GM20431 (cell line): Measurements from ENCODE around the gene TMEM223.
"Not testable (repeated sequence)": the region's sequence is repeated elsewhere in the genome, so short reads cannot be mapped to it uniquely, and the experiment has no call there.

Source experiments
- in situ Hi-C: fragments of 300-500 bp; cut with MseI, MboI; formaldehyde crosslinking; loops from one replicate; pipeline ENCODE4 v1.15.0; 2020; ENCODE audit warnings: low sequenced_read_pairs; ENCODE audit not compliant: unreplicated experiment

The TMEM223 gene

DNA sequence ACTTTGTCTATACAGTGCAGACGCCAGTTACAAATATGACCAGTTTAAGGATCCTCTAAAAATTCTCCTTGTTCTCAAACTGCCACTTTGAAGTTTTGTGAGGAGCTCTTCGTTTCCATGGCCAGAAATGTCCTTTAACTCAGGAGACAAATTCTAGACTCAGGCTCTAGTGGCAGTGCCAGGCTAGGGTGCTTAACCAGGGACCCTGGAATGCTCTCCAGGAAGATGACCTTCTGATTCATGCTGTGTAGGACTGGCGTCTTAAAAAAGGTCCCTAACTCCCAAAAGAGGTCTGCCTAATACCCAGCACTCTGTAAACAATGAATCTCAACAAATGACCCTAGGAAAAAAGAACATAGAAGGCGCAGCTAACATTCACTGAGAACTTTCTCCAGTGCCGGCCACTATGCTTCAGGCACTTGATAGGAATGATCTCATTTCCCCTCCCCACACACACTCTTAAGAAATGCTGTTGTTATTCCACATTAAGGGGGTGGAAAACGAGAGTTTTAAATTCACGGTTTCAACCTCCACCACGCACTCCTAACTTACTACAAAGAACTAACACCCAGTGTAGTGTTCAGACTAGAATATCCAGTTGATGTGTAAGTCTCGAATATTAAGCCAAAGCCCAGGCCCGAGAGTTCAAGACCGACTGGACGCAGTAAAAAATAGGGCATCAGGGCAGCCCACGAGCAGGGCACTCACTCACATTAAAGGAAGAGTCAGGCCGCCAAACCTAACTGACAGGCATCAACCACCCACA is 12.7 kb upstream of the TMEM223 start:
- in situ Hi-C loops = no loop called here

DNA sequence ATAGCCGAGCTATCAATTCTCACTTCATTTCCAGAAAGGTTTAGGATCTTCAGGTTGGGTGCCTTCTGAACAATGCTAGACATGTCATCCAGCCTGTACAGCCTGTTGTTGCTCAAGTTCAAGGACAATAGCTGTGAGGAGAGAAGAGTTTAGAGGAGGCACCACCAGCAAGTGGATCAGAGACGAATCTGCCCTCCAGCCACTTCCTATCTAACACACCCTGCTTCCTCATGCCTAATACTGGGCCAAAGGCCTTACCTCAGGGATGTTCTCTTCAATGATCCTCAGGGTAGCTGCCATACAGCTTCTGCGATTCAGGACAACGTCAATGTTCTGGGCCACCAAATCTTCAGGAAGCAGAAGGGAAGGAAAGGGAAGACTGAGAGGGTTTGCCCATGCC is 9.3 kb upstream of the TMEM223 start:
- in situ Hi-C loops = no loop called here

DNA sequence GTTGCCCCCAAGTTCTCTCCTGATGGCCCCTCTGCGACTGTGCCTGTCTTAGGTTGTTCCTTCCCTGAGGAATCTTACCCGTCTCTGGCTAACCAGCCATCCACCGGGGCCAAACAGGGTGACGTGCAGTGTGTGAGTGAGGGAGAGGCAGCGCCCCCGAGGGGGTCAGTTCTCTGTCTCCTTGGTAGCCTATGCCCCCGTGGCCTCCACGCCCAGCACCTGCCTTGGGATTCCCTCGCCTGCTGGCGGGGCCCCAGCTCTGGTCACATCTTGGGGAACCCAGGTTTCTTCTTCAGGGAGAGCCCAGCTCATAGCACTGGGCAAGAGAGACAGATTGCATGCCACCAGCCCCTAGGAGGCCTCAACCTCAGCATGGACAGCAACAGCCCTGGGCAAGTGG is 7.7 kb upstream of the TMEM223 start:
- in situ Hi-C loops = no loop called here

DNA sequence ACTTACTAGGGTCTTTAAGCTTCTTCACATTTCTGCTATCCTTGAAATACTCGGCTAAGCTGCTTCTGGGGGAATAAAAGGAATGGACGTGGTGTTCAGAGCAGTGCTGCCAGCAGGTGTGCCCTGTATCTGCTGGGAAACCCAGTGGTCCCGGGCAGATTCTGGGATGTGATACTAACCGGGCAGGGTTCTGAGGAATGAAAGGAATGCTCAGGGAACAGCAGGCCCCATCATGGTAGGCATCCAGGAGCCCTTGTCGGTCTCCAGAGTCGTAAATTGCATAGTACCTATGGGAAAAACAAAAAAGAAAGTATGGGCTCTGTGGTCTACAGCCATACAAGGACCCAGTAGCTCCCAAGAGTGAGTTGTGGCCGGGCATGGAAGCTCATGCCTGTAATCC is 4.5 kb upstream of the TMEM223 start:
- in situ Hi-C loops = no loop called here

DNA sequence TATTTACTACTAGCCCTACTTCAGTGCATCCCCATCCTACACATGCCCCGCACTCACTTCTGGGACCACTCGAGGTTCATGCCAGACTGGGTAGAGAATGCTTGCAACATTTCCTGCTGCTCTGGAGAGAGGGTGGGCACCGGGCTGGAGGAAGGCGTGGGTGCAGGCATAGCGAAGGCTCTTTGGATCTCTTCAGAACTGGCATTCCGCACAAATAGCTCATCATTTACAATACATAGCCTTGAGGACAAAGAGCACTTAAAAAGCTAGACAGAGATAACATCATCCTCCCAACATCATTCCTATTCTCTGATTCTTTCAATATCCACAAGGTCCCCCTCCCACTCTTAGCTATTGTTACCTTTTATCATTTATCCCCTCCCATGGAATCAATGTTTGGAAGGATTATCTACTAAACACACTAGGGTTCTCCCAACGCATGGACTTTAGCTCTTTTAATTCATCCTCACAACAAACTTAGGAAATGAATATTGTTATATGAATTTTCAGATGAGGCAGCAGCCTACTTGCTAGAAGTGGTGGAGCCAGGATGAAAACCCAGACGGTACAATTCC is 2.5 kb upstream of the TMEM223 start:
- in situ Hi-C loops = no loop called here

DNA sequence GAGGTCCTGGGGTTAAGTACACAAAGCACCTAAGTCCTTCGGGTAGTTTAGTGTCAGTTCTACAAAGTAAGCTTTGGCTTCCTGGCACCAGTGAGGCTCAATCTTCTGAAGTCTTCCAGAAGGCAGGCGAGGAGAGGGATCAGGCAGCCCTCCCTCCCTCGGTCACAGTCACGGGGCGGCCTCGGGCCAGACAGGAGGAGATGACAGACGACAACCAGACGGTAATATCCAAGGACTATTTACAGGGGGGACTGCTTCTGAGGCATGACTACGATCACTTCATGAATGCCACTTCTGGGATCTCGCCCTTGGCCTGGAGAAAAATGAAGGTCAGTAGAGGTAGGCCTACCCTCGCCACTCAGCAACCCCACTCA is 383 bp upstream of the TMEM223 start:
- in situ Hi-C loops = no loop called here

DNA sequence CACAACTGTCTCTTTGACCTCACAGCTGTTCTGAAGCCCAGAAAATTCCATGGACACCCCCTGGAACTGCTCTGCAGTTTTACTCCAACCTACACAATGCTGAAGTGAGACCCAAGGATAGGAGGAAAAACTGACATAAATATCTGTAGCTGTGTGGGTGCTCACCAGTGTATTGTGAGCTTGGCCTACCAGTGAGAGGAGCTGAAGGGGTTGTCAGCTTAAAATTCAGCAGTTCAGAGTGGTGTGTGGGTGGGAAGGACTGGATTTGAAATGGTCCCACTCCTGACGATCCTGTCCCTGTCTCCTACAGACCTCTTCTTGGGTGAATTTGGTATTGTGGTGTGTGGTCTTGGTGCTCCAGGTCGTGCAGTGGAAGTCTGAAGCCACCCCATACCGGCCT is 2.2 kb downstream of the TMEM223 start:
- in situ Hi-C loops = loop anchor here (10.0 kb wide), 1 partner anchor 75 kb away; no protein-coding TSS in a partner anchor

DNA sequence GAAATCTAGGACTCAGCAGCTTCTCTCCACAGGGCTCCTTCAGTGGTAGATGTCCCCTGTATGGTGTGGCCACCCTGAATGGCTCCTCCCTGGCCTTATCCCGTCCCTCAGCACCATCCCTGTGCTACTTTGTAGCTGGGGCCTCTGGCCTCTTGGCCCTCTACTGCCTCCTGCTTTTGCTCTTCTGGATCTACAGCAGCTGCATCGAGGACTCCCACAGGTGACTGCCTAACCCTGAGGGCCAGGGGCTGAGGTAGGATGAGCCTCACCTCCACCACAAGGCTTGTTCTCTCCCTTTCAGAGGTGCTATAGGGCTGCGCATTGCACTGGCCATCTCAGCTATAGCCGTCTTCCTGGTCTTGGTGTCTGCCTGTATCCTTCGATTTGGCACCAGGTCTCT is 2.8 kb downstream of the TMEM223 start:
- in situ Hi-C loops = loop anchor here (10.0 kb wide), 1 partner anchor 76 kb away; no protein-coding TSS in a partner anchor

DNA sequence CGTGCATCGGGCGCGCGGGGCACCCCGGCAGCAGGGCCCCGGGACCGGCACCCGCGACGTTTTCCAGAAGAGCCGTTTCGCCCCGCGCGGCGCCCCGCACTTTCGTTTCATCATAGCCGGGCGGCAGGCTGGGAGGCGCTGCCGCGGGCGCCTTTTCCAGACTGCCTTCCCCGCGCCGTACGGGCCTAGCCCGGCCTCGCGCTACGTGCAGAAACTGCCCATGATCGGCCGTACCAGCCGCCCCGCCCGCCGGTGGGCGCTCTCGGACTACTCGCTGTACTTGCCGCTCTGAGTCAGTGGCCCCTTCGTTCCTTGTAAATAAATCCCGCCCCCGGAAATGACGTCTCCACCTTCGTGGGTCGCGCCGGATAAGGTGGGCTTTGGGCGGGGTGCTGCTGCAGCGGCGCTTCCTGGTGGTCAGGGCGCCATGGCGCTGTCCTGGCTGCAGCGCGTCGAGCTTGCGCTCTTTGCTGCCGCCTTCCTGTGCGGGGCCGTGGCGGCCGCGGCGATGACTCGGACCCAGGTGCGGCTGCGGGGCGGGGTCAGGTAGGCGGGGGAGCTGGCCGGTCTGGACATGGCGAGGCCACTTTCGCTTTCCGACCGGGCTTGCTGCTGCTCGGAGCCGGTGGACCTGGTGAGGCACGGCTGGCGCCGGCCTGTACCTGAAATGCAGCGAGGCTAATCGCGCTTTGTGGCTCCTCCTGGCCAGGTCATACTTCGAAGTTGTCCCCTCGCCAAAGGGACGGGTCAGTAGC is 4.6 kb downstream of the TMEM223 start, which contains the start of gene TMEM179B:
TSS of gene TMEM179B (plus strand) at position 398 of the 755 bp plus-strand sequence. CDS start at position 428, 30 bp downstream.
- in situ Hi-C loops = loop anchor here (10.0 kb wide), 1 partner anchor 78 kb away; no protein-coding TSS in a partner anchor

DNA sequence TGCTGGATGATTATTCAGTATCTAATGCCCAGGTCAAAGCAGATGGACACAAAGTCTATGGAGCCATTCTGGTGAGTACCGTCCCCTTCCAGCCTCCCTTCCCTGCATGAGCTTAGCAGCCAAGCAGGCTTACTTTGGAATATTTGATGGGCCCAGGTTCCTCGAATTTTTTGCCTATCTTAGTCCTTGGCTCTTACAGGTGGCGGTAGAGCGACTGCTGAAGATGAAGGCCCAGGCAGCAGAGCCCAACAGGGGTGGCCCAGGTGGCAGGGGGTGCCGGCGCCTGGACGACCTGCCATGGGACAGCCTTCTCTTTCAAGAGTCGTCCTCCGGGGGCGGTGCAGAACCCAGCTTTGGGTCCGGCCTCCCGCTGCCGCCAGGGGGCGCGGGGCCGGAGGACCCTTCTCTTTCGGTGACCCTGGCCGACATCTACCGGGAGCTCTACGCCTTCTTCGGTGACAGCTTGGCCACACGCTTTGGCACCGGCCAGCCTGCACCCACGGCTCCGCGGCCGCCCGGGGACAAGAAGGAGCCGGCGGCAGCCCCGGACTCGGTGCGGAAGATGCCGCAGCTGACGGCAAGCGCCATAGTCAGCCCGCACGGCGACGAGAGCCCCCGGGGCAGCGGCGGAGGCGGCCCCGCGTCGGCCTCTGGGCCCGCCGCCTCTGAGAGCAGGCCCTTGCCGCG is 5.3 kb downstream of the TMEM223 start:
- in situ Hi-C loops = loop anchor here (10.0 kb wide), 1 partner anchor 78 kb away; no protein-coding TSS in a partner anchor

DNA sequence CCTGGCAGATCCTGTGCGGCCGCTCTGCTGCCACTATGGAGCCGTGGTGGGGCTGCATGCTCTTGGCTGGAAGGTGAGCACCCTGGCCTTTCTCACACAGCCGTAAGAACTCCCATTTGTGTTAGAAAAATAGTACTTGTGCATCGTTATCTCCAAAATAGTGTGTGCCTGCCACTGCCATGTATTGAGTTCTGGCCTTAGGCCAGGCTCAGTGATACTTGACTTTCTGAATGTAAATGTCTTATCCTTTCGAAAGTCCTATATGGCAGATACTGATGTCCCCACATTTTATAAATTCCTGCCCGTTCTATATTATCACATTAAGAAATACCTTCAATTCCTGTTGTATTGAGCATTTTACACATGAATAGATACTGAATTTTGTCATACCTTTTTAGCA is 9.1 kb downstream of the TMEM223 start:
- in situ Hi-C loops = loop anchor here (10.0 kb wide), 1 partner anchor 82 kb away; no protein-coding TSS in a partner anchor

DNA sequence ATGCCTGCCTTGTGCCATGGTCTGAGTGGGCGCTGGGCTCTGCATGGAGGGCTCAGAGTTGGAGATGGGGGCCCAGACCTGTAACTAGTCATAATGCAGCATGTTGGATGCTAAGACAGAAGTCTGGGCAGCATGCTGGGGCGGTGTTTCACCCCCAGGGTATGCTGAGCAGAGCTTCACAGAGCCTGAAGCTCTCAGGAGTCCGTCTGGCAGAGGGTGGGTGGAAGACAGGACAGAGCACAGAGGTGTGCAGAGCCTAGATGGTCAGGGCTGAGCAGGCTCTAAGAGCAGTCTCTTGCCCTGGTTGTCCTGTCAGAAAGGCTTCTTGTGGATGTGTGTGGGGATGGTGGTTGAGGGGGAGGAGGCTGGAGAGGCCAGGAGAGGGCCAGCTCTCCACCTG is 13.4 kb downstream of the TMEM223 start:
- in situ Hi-C loops = no loop called here

DNA sequence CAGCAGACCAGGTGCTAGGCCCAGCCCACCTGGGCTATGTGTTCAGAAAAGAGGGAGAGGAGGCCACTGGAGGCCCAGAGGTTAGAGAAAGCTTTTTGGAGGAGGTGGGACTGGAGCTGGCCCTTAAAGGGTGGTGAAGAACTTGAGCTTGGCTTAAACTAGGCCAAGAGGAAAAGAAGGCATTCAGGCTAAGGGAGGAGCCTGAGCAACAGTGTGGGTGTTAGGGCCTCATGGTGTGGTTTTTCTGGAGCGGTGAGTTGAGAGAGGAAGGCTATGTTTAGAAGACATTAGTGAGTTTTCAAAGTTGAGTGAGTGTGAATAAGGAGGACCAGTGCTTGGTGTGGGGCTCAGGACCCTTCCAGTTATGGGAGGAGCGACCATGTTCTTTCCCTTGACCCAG is 14.4 kb downstream of the TMEM223 start:
- in situ Hi-C loops = no loop called here

DNA sequence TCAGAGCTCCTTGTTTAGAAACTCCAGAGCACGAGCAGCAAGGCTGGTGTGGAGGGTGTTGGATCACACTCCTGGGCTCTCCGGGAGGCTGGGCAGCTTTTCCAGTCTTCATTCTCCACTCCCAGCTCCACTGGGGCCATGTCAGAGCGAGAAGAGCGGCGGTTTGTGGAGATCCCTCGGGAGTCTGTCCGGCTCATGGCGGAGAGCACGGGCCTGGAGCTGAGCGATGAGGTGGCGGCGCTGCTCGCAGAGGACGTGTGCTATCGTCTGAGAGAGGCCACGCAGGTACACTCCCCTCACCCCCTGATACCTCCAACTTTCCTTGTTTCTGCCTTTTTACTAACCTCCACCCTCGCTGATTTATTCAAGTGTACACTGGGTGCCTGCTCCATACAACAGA is 16.2 kb downstream of the TMEM223 start:
- in situ Hi-C loops = no loop called here

DNA sequence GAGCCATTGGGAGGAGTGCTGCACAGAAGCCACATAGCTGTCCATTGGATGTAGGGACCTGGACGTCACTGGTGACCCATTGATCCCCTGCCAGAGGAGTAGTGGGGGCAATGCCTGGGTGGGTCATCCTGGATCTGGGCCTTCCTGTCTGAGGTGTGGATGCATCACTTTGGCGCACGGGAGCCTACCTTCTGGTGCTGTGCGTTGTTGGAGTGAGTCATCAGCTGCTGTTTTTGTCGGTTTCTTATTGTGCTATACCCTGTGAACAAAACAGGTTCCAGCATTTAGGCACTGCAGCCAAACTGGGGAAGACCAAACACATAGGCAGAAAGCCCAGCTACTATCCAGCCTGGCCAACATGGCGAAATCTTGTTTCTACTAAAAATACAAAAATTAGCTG is 17.4 kb downstream of the TMEM223 start:
- in situ Hi-C loops = no loop called here

DNA sequence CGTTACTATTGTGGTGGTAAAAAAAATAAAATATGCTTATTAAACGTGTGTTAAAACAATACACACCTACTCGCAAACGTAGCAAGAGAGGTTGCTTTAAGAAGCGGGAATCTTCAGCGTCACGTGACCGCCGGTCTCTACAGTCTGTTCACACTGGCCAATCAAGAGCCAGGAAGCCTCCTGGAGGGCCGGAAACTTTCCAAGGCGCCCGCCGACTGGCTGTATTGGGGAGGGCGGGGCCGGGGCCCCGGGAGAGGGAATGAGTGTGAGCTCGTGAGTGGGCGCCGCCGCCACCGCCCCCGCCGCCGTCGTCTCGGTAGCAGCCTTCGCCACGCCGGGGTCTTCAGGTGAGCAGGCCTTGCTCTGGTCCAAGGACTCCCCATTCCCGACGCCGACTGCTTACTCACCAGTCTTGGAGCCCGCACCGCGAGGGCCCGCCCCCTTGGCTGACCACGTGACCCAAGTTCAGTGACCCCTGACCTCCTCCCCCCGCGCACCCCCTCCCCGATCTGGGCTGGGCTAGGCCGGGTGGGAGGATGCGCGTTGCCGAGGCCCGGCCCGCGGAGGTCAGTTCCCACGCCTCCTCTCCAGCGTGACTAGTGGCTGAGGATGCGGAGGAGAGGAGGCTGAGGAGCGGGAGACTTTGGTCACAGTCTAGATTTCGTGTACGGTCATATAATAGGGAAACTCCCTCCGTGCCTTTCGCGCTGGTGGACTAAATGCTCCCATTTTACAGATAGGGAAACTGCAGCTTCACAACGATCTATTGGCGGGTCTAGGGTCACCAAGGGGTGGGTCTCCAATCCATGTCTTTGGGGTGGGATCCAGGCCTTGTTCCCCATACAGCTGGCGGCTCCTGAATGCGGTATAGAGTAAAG is 20.4 kb downstream of the TMEM223 start, which contains the start of gene TAF6L:
TSS of gene TAF6L (plus strand) at position 253 of the 878 bp plus-strand sequence. CDS start 4,388 bp downstream, outside the sequence.
- in situ Hi-C loops = no loop called here

DNA sequence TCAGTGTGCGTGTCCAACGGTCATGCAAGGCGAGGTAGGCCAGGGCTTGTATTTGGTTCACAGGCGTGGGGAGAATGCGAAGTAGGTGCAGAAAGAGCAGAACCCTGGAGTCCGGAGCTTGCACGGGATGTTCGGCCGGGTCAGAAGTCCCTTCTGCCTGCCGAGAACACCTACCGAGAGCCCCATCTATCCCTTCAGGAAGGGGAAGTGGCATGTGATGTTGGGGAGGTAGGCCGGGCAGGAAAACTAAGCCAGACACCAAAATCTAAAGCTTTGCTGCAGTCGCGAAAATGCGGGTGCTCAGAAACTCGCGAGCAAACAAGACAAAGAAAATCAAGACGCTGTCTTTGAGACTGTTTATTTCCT is 21.0 kb downstream of the TMEM223 start:
- in situ Hi-C loops = no loop called here

DNA sequence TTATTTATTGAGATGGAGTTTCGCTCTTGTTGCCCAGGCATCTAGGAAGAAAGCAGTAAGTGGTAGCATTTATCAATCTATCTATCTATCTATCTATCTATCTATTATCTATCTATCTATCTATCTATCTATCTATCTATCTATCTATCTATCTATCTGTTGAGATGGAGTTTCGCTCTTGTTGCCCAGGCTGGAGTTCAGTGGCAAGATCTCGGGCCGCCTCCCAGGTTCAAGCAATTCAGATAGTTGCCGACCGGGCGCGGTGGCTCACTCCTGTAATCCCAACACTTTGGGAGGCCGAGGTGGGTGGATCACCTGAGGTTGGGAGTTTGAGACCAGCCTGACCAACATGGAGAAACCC is 31.0 kb downstream of the TMEM223 start:
- in situ Hi-C loops = not testable (repeated sequence)
